Caco-2 (cell line): ENCODE measurements around the gene PDIA5. TPM values are rescaled to one million over a fixed set of nuclear protein-coding genes. Genes with fewer than 3 reads are reported as not detected.

Experiments
- BruUV-seq: library from RNA; stranded (reverse); fragments of 400-500 nt; replicated peaks from 2 replicates; lab custom pipeline; 2021; lab: Mats Ljungman, UMichigan
- CTCF ChIA-PET: fragments of 300-600 bp; sonication (Branson Sonifier 250); formaldehyde crosslinking; loops from one replicate; lab custom pipeline; 2022; ENCODE audit warnings: antibody characterized with exemption; lab: Charles Lee
- POLR2A ChIA-PET: fragments of 300-600 bp; sonication (Branson Sonifier 250); formaldehyde crosslinking; loops from one replicate; lab custom pipeline; 2022; ENCODE audit warnings: antibody characterized with exemption; lab: Charles Lee
- DNase-seq, 2 experiments: peaks; one replicate each; pipeline versions ENCODE4 v3.0.0 to v3.0.0-alpha.2; 2020 to 2022
- H3K27me3 ChIP-seq: replicated peaks from 2 replicates; pipeline ENCODE4 v1.6.0; 2011; ENCODE audit warnings: low read length; ENCODE audit not compliant: control insufficient read depth, insufficient read depth
- H3K36me3 ChIP-seq: 2 replicates; pipeline ENCODE4 v1.5.1; 2011; ENCODE audit warnings: low read length; ENCODE audit not compliant: control insufficient read depth, insufficient read depth
- H3K4me1 ChIP-seq: fragments of 250-450 bp; sonication (Bioruptor Pico); 2 replicates; pipeline ENCODE4 v1.5.1; 2020; ENCODE audit warnings: mild to moderate bottlenecking
- H3K4me3 ChIP-seq: 2 replicates; pipeline ENCODE4 v1.5.1; 2011; ENCODE audit warnings: low read depth, mild to moderate bottlenecking, control low read depth, low read length
- H3K9me3 ChIP-seq: fragments of 250-450 bp; sonication (Bioruptor Pico); 2 replicates; pipeline ENCODE4 v1.5.1; 2020; ENCODE audit warnings: mild to moderate bottlenecking, moderate library complexity
- H3K27ac Mint-ChIP-seq: one replicate; pipeline ENCODE4 v1.8.0; 2022; ENCODE audit warnings: mixed read lengths; ENCODE audit not compliant: unreplicated experiment
- H3K27me3 Mint-ChIP-seq: one replicate; pipeline ENCODE4 v1.8.0; 2022; ENCODE audit warnings: mixed read lengths; ENCODE audit not compliant: insufficient read depth, unreplicated experiment
- H3K36me3 Mint-ChIP-seq: one replicate; pipeline ENCODE4 v1.8.0; 2022; ENCODE audit warnings: mild to moderate bottlenecking, mixed read lengths; ENCODE audit not compliant: insufficient read depth, unreplicated experiment
- H3K4me1 Mint-ChIP-seq: one replicate; pipeline ENCODE4 v1.8.0; 2022; ENCODE audit warnings: low read depth, mixed read lengths; ENCODE audit not compliant: unreplicated experiment
- H3K4me3 Mint-ChIP-seq: one replicate; pipeline ENCODE4 v1.8.0; 2022; ENCODE audit warnings: mild to moderate bottlenecking, moderate library complexity, mixed read lengths; ENCODE audit not compliant: unreplicated experiment
- H3K9me3 Mint-ChIP-seq: one replicate; pipeline ENCODE4 v1.8.0; 2022; ENCODE audit warnings: mixed read lengths; ENCODE audit not compliant: unreplicated experiment
- CTCF ChIP-seq, 2 experiments: fragments of 200-600 bp in 1 of 2; IDR thresholded peaks; 1 replicate in 1 of 2; 2 replicates in 1 of 2; pipeline versions ENCODE4 v1.5.1 to v1.8.0; 2011 to 2022; ENCODE audit warnings: antibody characterized with exemption in 1 of 2, control low read depth in 1 of 2, inconsistent platforms in 1 of 2, low read depth in 1 of 2, low read length in 1 of 2, mild to moderate bottlenecking in 1 of 2, moderate library complexity in 1 of 2; ENCODE audit not compliant: insufficient read depth in 1 of 2, severe bottlenecking in 1 of 2, unreplicated experiment in 1 of 2
- intact Hi-C: fragments of 100-400 bp; cut with micrococcal nuclease; formaldehyde crosslinking; loops from one replicate; pipeline ENCODE4 v1.10.0; 2022; ENCODE audit not compliant: unreplicated experiment
- total RNA-seq: library from RNA; stranded (reverse); gene quantifications from 2 replicates; pipeline ENCODE4 v1.2.3, GENCODE V29; 2022

The PDIA5 gene
- total RNA-seq, 1 experiment from 2014 or later: 48.2 TPM

DNA sequence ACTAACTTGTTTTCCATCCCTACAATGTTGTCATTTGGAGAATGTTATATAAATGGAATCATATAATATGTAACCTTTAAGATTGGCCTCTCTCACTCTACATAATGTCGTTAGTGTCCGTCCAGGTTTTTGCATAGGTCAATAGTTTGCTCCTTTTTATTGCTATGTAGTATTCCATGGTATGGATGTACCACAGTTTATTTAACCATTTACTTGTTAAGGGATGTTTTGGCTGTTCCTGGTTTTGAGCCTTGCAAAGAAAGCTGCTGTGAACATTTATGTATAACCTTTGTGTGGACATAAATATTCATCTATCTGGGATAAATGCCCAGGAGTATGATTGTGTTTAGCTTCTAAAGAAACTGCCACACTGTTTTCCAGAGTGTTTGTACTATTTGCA, 100.9 kb downstream of the PDIA5 start:
- no peaks in the 10 kb centered on the region for H3K27me3 ChIP-seq
- no peaks in the 10 kb centered on the region for H3K4me1 ChIP-seq
- Mint-ChIP-seq H3K9me3 (no peaks in the 10 kb centered on the region), H3K27ac (no peak overlapping the region), H3K4me3 (no peak overlapping the region), H3K4me1 (no peaks in the 10 kb centered on the region), H3K27me3 (no peaks in the 10 kb centered on the region), H3K36me3 (peaks cover 33% of the 10 kb centered on the region)
- intact Hi-C loops: no loop called here
- ChIA-PET CTCF (no interaction called here), POLR2A (no interaction called here)
- no peak for TF ChIP-seq CTCF (IDR thresholded peaks at IDR 0.05; ENCODE audit: insufficient read depth in 1 of 2, low read depth in 1 of 2, low read length in 1 of 2, severe bottlenecking in 1 of 2, unreplicated experiment in 1 of 2)
- BruUV-seq: no TSS peak
- no peak overlapping the region for H3K4me3 ChIP-seq
- DNase-seq: no peak
- H3K9me3 ChIP-seq: no peaks in the 10 kb centered on the region
- no peaks in the 10 kb centered on the region; the same call in 1 of the 2 replicates for H3K36me3 ChIP-seq

- CTCF ChIA-PET: no interaction called here
- Histone ChIP-seq H3K4me3 (no peak overlapping the region), H3K4me1 (no peaks in the 10 kb centered on the region), H3K36me3 (no peaks in the 10 kb centered on the region; the same call in 1 of the 2 replicates), H3K9me3 (no peaks in the 10 kb centered on the region), H3K27me3 (no peaks in the 10 kb centered on the region)
- Mint-ChIP-seq H3K27ac (no peak overlapping the region), H3K4me3 (no peak overlapping the region), H3K27me3 (no peaks in the 10 kb centered on the region), H3K4me1 (no peaks in the 10 kb centered on the region), H3K36me3 (peaks cover 29% of the 10 kb centered on the region), H3K9me3 (no peaks in the 10 kb centered on the region)
- no peak for DNase-seq
- POLR2A ChIA-PET: no interaction called here
- no TSS peak for BruUV-seq
- intact Hi-C loops: no loop called here
- no peak for TF ChIP-seq CTCF (IDR thresholded peaks at IDR 0.05; ENCODE audit: insufficient read depth in 1 of 2, low read depth in 1 of 2, low read length in 1 of 2, severe bottlenecking in 1 of 2, unreplicated experiment in 1 of 2)
These were observed 101.3 kb downstream of the PDIA5 start for GRCh38 chr3:123168122-123168521.

GRCh38 chr3:123168605-123169004, 101.8 kb downstream of the PDIA5 start:
- BruUV-seq: no TSS peak
- H3K27ac Mint-ChIP-seq: no peak overlapping the region
- H3K4me1 ChIP-seq: no peaks in the 10 kb centered on the region
- H3K9me3 ChIP-seq: no peaks in the 10 kb centered on the region
- no peak for TF ChIP-seq CTCF (IDR thresholded peaks at IDR 0.05; ENCODE audit: insufficient read depth in 1 of 2, low read depth in 1 of 2, low read length in 1 of 2, severe bottlenecking in 1 of 2, unreplicated experiment in 1 of 2)
- no peaks in the 10 kb centered on the region for H3K9me3 Mint-ChIP-seq
- CTCF ChIA-PET: no interaction called here
- H3K4me3 Mint-ChIP-seq: no peak overlapping the region
- H3K27me3 Mint-ChIP-seq: no peaks in the 10 kb centered on the region
- H3K4me3 ChIP-seq: no peak overlapping the region
- DNase-seq: no peak
- no peaks in the 10 kb centered on the region for H3K4me1 Mint-ChIP-seq
- H3K36me3 ChIP-seq: no peaks in the 10 kb centered on the region; the same call in 1 of the 2 replicates
- H3K36me3 Mint-ChIP-seq: peaks cover 25% of the 10 kb centered on the region
- POLR2A ChIA-PET: no interaction called here
- intact Hi-C loops: no loop called here
- no peaks in the 10 kb centered on the region for H3K27me3 ChIP-seq
